ENCODE data around the gene ZCCHC14. TPM values are rescaled to one million over a fixed set of nuclear protein-coding genes. Genes with fewer than 3 reads are reported as not detected.
"Not testable (repeated sequence)": the region's sequence is repeated elsewhere in the genome, so short reads cannot be mapped to it uniquely, and the experiment has no call there.

The ZCCHC14 gene
- total RNA-seq, 3 donors from 2014 or later: 14.7 to 18.0 (median 15.9) TPM

GRCh38 chr16:87369117-87369765 is 123.6 kb downstream of the ZCCHC14 start:
- DNase-seq (no peak), ATAC-seq (no peak)
- Mint-ChIP-seq H3K36me3 (ENCODE audit: insufficient read depth) (peaks cover 14% of the 10 kb centered on the region), H3K27me3 (ENCODE audit: low read depth) (no peaks in the 10 kb centered on the region), H3K4me3 (no peak overlapping the region), H3K4me1 (ENCODE audit: low read depth) (peaks cover 51% of the 10 kb centered on the region), H3K9me3 (no peaks in the 10 kb centered on the region)

- Mint-ChIP-seq H3K27me3 (ENCODE audit: low read depth) (no peaks in the 10 kb centered on the region), H3K4me1 (ENCODE audit: low read depth) (peaks cover 47% of the 10 kb centered on the region), H3K36me3 (ENCODE audit: insufficient read depth) (peaks cover 16% of the 10 kb centered on the region), H3K4me3 (no peak overlapping the region), H3K9me3 (no peaks in the 10 kb centered on the region)
- no peak for ATAC-seq
- DNase-seq: no peak
Observed at GRCh38 chr16:87368029-87368770, 124.6 kb downstream of the ZCCHC14 start.

GRCh38 chr16:87367529-87367928 is 125.3 kb downstream of the ZCCHC14 start:
- DNase-seq (no peak), ATAC-seq (no peak)
- Mint-ChIP-seq H3K4me3 (no peak overlapping the region), H3K4me1 (ENCODE audit: low read depth) (peaks cover 47% of the 10 kb centered on the region), H3K27me3 (ENCODE audit: low read depth) (no peaks in the 10 kb centered on the region), H3K9me3 (no peaks in the 10 kb centered on the region), H3K36me3 (ENCODE audit: insufficient read depth) (peaks cover 16% of the 10 kb centered on the region)

- Mint-ChIP-seq H3K27me3 (ENCODE audit: low read depth) (no peaks in the 10 kb centered on the region), H3K4me3 (no peak overlapping the region), H3K9me3 (no peaks in the 10 kb centered on the region), H3K36me3 (ENCODE audit: insufficient read depth) (peaks cover 16% of the 10 kb centered on the region), H3K4me1 (ENCODE audit: low read depth) (peaks cover 44% of the 10 kb centered on the region)
- ATAC-seq (no peak), DNase-seq (no peak)
Observed at GRCh38 chr16:87366930-87367329, 125.9 kb downstream of the ZCCHC14 start.

GRCh38 chr16:87366288-87366687 is 126.5 kb downstream of the ZCCHC14 start:
- Mint-ChIP-seq H3K36me3 (ENCODE audit: insufficient read depth) (peaks cover 16% of the 10 kb centered on the region), H3K9me3 (no peaks in the 10 kb centered on the region), H3K4me3 (no peak overlapping the region), H3K27me3 (ENCODE audit: low read depth) (no peaks in the 10 kb centered on the region), H3K4me1 (ENCODE audit: low read depth) (peaks cover 38% of the 10 kb centered on the region)
- ATAC-seq (no peak), DNase-seq (no peak)

- Mint-ChIP-seq H3K4me3 (no peak overlapping the region), H3K9me3 (no peaks in the 10 kb centered on the region), H3K4me1 (ENCODE audit: low read depth) (peaks cover 35% of the 10 kb centered on the region), H3K36me3 (ENCODE audit: insufficient read depth) (peaks cover 18% of the 10 kb centered on the region), H3K27me3 (ENCODE audit: low read depth) (no peaks in the 10 kb centered on the region)
- ATAC-seq (no peak), DNase-seq (no peak)
Observed at GRCh38 chr16:87365021-87365713, 127.7 kb downstream of the ZCCHC14 start.

- no peaks in the 10 kb centered on the region for H3K9me3 Mint-ChIP-seq
- H3K4me3 Mint-ChIP-seq: no peak overlapping the region
- no peaks in the 10 kb centered on the region for H3K27me3 Mint-ChIP-seq (ENCODE audit: low read depth)
- ATAC-seq (no peak), DNase-seq (no peak)
- H3K4me1 Mint-ChIP-seq (ENCODE audit: low read depth): peaks cover 30% of the 10 kb centered on the region
- peaks cover 24% of the 10 kb centered on the region for H3K36me3 Mint-ChIP-seq (ENCODE audit: insufficient read depth)
Observed at GRCh38 chr16:87363771-87364455, 128.9 kb downstream of the ZCCHC14 start.

- H3K4me3 Mint-ChIP-seq; H3K9me3 Mint-ChIP-seq; H3K27me3 Mint-ChIP-seq (ENCODE audit: low read depth); ATAC-seq; DNase-seq: not testable (repeated sequence)
- peaks cover 28% of the 10 kb centered on the region for H3K36me3 Mint-ChIP-seq (ENCODE audit: insufficient read depth)
- H3K4me1 Mint-ChIP-seq (ENCODE audit: low read depth): peaks cover 22% of the 10 kb centered on the region
Observed at GRCh38 chr16:87362828-87363559, 129.8 kb downstream of the ZCCHC14 start.

GRCh38 chr16:87361916-87362619 is 130.8 kb downstream of the ZCCHC14 start:
- ATAC-seq (no peak), DNase-seq (no peak)
- peaks cover 25% of the 10 kb centered on the region for H3K36me3 Mint-ChIP-seq (ENCODE audit: insufficient read depth)
- H3K9me3 Mint-ChIP-seq: no peaks in the 10 kb centered on the region
- no peak overlapping the region for H3K4me3 Mint-ChIP-seq
- H3K27me3 Mint-ChIP-seq (ENCODE audit: low read depth): no peaks in the 10 kb centered on the region
- H3K4me1 Mint-ChIP-seq (ENCODE audit: low read depth): peaks cover 15% of the 10 kb centered on the region

GRCh38 chr16:87360862-87361610 is 131.8 kb downstream of the ZCCHC14 start:
- no peak for ATAC-seq
- Mint-ChIP-seq H3K9me3 (no peaks in the 10 kb centered on the region), H3K36me3 (ENCODE audit: insufficient read depth) (peaks cover 19% of the 10 kb centered on the region), H3K4me3 (no peak overlapping the region), H3K4me1 (ENCODE audit: low read depth) (peaks cover 10% of the 10 kb centered on the region), H3K27me3 (ENCODE audit: low read depth) (no peaks in the 10 kb centered on the region)
- DNase-seq: no peak

- H3K9me3 Mint-ChIP-seq: no peaks in the 10 kb centered on the region
- H3K4me1 Mint-ChIP-seq (ENCODE audit: low read depth): no peaks in the 10 kb centered on the region
- peaks cover 16% of the 10 kb centered on the region for H3K36me3 Mint-ChIP-seq (ENCODE audit: insufficient read depth)
- H3K4me3 Mint-ChIP-seq: no peak overlapping the region
- DNase-seq (no peak), ATAC-seq (no peak)
- no peaks in the 10 kb centered on the region for H3K27me3 Mint-ChIP-seq (ENCODE audit: low read depth)
Observed at GRCh38 chr16:87359121-87359520, 133.7 kb downstream of the ZCCHC14 start.

GRCh38 chr16:87358696-87359095 is 134.1 kb downstream of the ZCCHC14 start:
- Mint-ChIP-seq H3K4me1 (ENCODE audit: low read depth) (no peaks in the 10 kb centered on the region), H3K4me3 (no peak overlapping the region), H3K36me3 (ENCODE audit: insufficient read depth) (peaks cover 16% of the 10 kb centered on the region), H3K9me3 (no peaks in the 10 kb centered on the region), H3K27me3 (ENCODE audit: low read depth) (no peaks in the 10 kb centered on the region)
- DNase-seq (no peak), ATAC-seq (no peak)

GRCh38 chr16:87358250-87358649 is 134.6 kb downstream of the ZCCHC14 start:
- H3K27me3 Mint-ChIP-seq (ENCODE audit: low read depth): no peaks in the 10 kb centered on the region
- H3K36me3 Mint-ChIP-seq (ENCODE audit: insufficient read depth): peaks cover 13% of the 10 kb centered on the region
- no peaks in the 10 kb centered on the region for H3K4me1 Mint-ChIP-seq (ENCODE audit: low read depth)

More at GRCh38 chr16:87358250-87358649, 134.6 kb downstream of the ZCCHC14 start:
- Mint-ChIP-seq H3K9me3 (no peaks in the 10 kb centered on the region), H3K4me3 (no peak overlapping the region)
- DNase-seq (no peak), ATAC-seq (no peak)

All from activated T-cell treated with anti-CD3 and anti-CD28 coated beads, Interleukin-2, amount 50 U/mL, for 4 hours (primary cell).